Fibroblast of the aortic adventitia (primary cell): ENCODE results near the gene UBE2R2. TPM values are rescaled to one million over a fixed set of nuclear protein-coding genes. Genes with fewer than 3 reads are reported as not detected.
A peak's percentile ranks its signal among the peaks of the same experiment; 100 is the strongest.
"Not testable (repeated sequence)": the region's sequence is repeated elsewhere in the genome, so short reads cannot be mapped to it uniquely, and the experiment has no call there.

ENCODE experiments used
- DNase-seq: peaks from one replicate; pipeline ENCODE4 v3.0.0-alpha.2; 2010; ENCODE audit warnings: low read depth
- H3K4me3 ChIP-seq: 2 replicates; pipeline ENCODE4 v1.5.1; 2011; ENCODE audit warnings: low read depth, mild to moderate bottlenecking, control low read depth, low read length, moderate library complexity
- total RNA-seq: library from RNA; depleted of rRNA; stranded (reverse); fragments of >200 nt; gene quantifications from 2 replicates; pipeline ENCODE4 v1.2.3, GENCODE V29; 2012; ENCODE audit warnings: low replicate concordance
- TF ChIP-seq, protein P1 (sequence below): IDR thresholded peaks from 2 replicates; pipeline ENCODE4 v1.5.1; 2011; ENCODE audit warnings: mild to moderate bottlenecking, low read length, control low read depth, inconsistent platforms; ENCODE audit not compliant: insufficient read depth

The UBE2R2 gene, protein sequence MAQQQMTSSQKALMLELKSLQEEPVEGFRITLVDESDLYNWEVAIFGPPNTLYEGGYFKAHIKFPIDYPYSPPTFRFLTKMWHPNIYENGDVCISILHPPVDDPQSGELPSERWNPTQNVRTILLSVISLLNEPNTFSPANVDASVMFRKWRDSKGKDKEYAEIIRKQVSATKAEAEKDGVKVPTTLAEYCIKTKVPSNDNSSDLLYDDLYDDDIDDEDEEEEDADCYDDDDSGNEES
- 21.1 and 21.7 TPM in 2 replicates for total RNA-seq

GRCh38 chr9:33816327-33817252 is at the start of gene UBE2R2:
TSS of gene UBE2R2 (plus strand) at chr9:33817160. CDS start at chr9:33817758, 598 bp downstream.
- TF ChIP-seq, protein P1, sequence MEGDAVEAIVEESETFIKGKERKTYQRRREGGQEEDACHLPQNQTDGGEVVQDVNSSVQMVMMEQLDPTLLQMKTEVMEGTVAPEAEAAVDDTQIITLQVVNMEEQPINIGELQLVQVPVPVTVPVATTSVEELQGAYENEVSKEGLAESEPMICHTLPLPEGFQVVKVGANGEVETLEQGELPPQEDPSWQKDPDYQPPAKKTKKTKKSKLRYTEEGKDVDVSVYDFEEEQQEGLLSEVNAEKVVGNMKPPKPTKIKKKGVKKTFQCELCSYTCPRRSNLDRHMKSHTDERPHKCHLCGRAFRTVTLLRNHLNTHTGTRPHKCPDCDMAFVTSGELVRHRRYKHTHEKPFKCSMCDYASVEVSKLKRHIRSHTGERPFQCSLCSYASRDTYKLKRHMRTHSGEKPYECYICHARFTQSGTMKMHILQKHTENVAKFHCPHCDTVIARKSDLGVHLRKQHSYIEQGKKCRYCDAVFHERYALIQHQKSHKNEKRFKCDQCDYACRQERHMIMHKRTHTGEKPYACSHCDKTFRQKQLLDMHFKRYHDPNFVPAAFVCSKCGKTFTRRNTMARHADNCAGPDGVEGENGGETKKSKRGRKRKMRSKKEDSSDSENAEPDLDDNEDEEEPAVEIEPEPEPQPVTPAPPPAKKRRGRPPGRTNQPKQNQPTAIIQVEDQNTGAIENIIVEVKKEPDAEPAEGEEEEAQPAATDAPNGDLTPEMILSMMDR, result no peak
- DNase-seq, result peak; percentile 86
- peak within 1 kb of the TSS; percentile 90 for H3K4me3 ChIP-seq

DNA sequence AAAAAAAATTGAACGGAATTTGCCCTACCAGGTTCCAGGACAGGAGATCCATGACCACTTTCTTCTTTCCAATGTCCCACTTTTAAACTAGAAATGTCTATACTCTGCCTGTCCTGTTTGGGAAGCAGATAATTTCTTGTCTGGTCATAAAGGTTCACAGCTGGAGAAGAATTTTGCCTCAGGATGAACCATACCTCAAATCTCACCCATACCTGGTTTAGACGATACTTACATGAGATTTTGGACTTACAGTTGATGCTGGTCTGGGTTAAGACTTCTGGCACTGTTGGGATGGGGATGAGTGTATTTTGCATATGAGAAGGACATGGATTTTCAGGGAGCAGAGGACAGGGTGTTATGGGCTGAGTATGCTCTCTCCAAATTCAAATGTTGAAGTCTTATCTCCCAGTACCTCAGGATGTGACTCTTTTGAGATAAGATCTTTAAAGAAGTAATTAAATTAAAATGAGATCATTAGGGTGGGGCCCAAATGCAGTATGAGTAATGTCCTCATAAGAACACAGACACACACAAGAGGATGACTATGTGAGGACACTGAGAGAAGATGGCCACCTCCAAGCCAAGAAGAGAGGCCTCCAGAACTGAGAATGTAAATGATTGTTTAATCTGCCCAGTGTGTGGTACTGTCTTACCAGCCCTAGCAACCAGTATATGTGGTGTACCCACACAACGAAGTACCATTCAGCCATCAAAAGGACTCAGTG is 46.6 kb upstream of the UBE2R2 start:
- peak; percentile 52 for DNase-seq
- not testable (repeated sequence) for H3K4me3 ChIP-seq

- peak; percentile 50 for DNase-seq
- not testable (repeated sequence) for H3K4me3 ChIP-seq
Observed at GRCh38 chr9:33773135-33773534, 43.8 kb upstream of the UBE2R2 start.

- DNase-seq, H3K4me3 ChIP-seq: not testable (repeated sequence)
Observed at GRCh38 chr9:33774074-33774659, 42.8 kb upstream of the UBE2R2 start.

DNA sequence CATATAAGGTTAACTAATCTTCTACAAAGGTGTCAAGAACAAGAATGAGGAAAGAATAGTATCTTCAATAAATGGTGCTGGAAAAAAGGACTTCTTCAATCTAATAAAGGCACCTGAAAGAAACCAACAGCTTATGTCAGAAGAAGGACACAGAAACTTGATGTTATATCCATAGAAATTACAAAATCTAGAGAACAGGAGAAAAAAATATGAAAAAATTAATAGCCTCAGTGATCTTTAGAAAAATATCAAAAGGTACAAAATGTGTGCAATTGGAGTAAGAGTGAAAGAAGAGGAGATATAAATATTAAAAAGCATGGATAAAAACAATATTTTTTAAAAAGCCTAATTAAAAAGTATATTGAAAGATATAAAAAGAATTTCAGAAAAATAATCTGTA is 40.4 kb upstream of the UBE2R2 start:
- DNase-seq, result no peak
- H3K4me3 ChIP-seq, result no peak overlapping the region
- TF ChIP-seq, protein P1, result no peak

DNA sequence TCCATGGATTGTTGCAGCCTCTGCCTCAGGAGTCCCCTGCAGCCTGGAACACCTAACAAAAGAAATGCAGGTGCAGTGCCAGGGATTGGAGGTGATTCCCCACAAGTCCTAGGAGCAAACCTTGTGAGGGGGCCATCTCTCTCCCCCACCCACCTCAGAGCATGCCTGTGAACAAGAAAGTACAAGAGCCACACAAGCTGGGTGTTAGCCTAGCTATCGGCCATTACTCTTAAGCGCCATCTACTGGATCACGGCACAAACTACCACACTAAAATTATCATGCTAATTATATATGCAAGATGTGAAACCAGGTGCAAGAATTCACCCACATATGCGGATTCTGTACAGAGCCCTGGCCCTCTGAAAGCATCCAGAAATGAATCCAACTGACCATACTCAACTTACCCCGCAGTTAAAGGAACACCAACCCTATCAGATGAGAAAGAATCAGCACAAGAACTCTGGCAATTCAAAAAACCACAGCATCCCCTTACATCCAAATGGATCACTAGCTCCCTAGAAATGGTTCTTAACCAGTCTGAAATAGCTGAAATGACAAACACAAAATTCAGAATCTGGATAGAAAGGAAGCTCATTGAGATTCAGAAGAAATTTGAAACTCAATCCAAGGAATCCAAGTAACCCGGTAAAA is 38.1 kb upstream of the UBE2R2 start:
- no peak overlapping the region for H3K4me3 ChIP-seq
- DNase-seq, result peak; percentile 78
- TF ChIP-seq, protein P1, result peak; percentile 89

- DNase-seq, result peak; percentile 22
- H3K4me3 ChIP-seq, result no peak overlapping the region
- TF ChIP-seq, protein P1, result no peak
Observed at GRCh38 chr9:33780276-33780675, 36.7 kb upstream of the UBE2R2 start.

- DNase-seq, result no peak
- TF ChIP-seq, protein P1, result no peak
Observed at GRCh38 chr9:33781736-33782135, 35.2 kb upstream of the UBE2R2 start.

More at GRCh38 chr9:33781736-33782135, 35.2 kb upstream of the UBE2R2 start:
- H3K4me3 ChIP-seq, result no peak overlapping the region
